ENCODE results near the gene FSCB.
"Not testable (repeated sequence)": the region's sequence is repeated elsewhere in the genome, so short reads cannot be mapped to it uniquely, and the experiment has no call there.

The FSCB gene, protein sequence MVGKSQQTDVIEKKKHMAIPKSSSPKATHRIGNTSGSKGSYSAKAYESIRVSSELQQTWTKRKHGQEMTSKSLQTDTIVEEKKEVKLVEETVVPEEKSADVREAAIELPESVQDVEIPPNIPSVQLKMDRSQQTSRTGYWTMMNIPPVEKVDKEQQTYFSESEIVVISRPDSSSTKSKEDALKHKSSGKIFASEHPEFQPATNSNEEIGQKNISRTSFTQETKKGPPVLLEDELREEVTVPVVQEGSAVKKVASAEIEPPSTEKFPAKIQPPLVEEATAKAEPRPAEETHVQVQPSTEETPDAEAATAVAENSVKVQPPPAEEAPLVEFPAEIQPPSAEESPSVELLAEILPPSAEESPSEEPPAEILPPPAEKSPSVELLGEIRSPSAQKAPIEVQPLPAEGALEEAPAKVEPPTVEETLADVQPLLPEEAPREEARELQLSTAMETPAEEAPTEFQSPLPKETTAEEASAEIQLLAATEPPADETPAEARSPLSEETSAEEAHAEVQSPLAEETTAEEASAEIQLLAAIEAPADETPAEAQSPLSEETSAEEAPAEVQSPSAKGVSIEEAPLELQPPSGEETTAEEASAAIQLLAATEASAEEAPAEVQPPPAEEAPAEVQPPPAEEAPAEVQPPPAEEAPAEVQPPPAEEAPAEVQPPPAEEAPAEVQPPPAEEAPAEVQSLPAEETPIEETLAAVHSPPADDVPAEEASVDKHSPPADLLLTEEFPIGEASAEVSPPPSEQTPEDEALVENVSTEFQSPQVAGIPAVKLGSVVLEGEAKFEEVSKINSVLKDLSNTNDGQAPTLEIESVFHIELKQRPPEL

DNA sequence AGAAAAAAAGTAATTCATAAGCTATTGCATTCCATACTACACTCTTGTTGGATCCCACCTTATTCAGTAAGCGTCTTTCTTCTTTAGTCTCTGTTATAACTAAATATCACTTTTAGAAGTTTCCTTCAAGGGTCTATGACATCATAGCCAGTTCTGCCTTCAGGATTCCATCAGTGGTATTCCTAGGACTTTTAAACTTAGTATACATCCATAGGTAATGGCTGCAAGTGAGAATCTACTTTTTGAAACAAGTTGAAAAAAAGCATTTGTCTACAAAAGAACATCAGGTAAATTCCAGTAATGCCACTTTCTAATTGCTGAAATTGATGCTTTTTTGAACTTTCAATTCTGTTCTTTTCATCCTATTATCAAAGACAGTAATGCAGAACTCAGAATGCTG lies at the start of gene FSCB:
Gene FSCB, minus strand, starts transcription at position 101 of the 400 bp plus-strand sequence. CDS start 296 bp downstream, outside the sequence.
- no peak for DNase-seq (ENCODE audit: low read depth)

DNA sequence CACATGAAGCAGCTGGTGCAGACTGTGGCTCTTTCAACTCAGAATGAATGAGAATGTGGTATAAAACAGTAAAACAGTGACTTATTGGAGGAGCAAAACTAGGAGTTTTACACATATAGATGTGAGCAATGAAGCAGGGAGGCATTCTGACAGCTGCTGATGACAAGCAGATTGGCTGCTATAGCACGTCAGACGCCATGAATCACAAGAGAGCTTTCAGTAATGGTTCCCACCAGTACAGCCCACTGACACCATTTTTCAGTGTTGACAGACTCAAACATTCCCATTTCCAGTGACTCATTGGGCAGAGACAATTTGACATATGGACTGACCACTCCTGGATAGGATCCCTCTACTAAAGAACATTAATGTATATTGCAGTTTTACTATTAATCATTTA lies 24.6 kb upstream of the FSCB start:
- DNase-seq (ENCODE audit: low read depth), result no peak

DNA sequence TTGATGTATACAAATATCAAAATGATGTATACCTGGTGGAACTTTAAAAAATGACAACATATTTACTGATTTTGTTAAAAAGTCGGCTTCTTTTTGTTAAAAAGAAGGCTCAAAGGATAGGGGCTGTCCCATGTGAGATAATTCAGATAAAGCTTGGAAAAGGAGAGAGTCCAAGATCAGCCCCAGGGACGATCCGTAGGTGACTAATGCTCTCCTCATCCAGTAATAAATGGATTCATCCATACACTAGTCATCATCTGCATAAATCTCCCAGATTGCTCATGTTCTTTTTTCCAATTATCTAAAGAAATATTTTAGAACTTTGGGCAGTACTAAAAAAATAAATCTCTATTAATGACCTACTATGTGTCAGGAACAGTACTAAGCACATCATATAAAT lies 23.4 kb upstream of the FSCB start:
- DNase-seq (ENCODE audit: low read depth), result no peak

DNA sequence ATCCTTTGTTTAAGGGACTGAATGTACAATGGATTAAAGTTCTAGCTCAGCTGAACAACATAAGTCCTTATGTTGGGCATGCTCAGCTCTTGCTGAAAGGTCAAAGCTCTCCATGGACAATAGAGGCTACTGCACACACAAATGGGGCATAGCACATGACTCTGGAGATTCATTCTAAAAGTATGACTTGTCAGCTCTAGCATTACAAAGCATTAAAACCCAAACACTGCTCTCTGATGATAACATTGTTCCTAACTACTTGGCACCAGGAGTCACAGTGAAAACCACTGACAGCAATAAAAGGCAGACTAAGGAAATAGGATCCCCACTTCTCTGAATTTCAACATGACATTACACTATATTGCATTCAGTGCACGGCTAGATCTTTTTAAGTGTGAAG lies 21.9 kb upstream of the FSCB start:
- DNase-seq (ENCODE audit: low read depth), result no peak

DNA sequence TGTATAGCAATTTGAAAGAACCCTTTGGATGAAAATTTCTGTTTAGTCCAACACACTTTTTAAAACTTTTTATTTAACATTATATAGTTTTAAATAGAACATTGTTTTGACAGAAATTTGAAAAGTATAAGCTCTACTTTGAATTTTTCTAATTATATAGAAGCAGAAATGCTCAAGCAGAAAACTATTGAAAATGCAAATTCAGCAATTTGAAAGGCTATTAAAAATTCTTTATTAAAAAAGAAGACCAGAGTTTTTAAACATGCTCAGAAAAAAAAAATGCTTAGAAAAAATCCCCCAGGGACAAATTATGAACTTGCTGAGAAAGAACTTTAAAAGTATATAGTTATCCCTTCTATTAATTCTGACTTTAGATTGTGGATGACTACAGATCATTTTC lies 21.1 kb upstream of the FSCB start:
- DNase-seq (ENCODE audit: low read depth), result no peak

DNA sequence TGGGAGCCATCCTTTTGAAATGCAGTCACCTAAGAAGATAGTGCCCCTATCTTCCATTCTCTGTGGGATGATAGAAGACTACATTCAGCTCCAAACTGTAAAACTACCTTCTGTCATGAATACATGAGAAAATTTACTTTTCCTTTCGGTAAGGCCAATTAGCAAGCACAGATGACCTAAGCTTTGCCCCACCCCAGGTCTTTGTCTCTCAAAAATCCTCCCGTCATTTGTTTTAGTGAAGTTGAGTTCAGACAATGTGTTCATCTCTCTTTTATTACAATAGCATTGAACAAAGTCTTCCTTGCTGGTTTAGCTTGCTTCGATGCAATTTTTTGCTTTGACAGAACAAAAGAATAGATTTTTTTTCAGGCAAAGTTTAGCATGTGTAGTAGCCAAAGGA lies 18.2 kb upstream of the FSCB start:
- no peak for DNase-seq (ENCODE audit: low read depth)

DNA sequence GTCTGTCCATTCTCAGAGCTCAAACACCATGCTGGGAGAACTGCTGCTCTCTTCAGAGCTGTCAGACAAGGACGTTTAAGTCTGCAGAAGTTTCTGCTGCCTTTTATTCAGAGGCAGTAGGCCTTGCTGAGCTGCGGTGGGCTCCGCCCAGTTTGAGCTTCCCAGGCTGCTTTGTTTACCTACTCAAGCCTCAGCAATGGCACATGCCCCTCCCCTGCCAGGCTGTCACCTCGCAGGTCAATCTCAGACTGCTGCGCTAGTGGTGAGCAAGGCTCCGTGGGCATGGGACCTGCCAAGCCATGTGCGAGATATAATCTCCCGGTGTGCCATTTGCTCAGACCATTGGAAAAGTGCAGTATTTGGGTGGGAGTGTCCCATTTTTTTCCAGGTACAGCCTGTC lies 8.6 kb upstream of the FSCB start:
- not testable (repeated sequence) for DNase-seq (ENCODE audit: low read depth)

DNA sequence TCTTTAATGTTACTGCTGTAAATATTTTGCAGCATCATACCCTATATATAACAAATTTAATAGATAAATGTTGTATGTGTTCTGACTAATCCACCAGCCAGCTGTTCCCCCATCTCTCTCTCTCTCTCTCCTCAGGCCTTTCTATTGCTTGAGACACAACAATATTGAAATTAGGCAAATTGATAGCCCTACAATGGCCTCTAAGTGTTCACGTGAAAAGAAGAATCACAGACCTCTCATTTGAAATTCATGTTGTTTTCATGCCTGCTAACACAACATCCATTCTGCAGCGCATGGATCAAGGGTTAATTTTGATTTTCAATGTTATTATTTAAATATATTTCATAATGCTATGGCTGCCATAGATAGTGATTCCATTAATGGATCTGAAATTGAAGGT lies 1.8 kb upstream of the FSCB start:
- DNase-seq (ENCODE audit: low read depth), result no peak

DNA sequence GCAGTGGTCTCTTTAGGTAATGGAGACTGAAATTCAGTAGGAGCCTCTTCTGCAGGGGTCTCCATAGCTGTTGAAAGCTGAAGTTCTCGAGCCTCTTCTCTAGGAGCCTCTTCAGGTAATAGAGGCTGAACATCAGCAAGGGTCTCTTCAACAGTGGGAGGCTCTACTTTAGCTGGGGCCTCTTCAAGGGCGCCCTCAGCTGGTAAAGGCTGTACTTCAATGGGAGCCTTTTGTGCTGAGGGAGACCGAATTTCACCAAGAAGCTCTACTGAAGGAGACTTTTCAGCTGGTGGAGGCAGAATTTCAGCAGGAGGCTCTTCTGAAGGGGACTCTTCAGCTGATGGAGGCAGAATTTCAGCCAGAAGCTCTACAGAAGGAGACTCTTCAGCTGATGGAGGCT lies 1.5 kb downstream of the FSCB start:
- no peak for DNase-seq (ENCODE audit: low read depth)

DNA sequence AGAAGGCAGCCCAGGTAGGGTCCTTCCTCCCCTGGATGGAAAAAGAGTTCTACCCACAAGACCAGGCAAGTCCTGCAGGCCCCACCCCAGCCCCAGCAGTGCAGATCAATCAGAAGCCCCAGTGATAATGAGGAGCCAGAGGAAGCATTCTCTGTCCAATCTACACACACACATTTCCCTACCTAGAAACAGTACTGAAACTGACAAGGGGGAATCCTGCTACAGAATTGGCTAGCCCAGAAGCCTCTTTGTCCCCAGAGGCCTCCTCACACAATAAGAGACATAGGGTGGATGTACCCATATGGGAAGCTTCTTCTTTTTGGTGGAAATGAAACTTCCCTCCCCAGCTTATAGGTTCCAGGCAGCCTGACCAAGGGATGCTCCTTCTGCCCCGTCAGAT lies 9.9 kb downstream of the FSCB start:
- DNase-seq (ENCODE audit: low read depth), result no peak

DNA sequence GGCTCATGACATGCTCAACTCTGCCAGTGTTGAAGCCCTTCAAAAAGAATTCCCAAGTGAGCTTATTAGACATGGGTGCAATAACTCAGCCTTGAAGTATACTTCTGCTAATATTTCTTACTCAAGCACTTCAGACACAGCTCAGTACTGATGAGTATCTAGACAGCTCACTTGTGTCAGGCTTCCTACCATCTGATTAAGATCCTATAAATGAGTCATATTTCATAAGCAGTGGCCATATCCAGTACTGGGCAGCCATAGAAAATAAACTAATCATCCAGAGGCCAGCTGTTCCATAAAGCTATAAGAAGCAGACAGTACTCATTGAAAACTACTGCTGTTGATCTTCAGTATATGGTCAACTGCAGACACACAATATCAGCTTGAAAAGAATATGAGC lies 12.9 kb downstream of the FSCB start:
- no peak for DNase-seq (ENCODE audit: low read depth)

DNA sequence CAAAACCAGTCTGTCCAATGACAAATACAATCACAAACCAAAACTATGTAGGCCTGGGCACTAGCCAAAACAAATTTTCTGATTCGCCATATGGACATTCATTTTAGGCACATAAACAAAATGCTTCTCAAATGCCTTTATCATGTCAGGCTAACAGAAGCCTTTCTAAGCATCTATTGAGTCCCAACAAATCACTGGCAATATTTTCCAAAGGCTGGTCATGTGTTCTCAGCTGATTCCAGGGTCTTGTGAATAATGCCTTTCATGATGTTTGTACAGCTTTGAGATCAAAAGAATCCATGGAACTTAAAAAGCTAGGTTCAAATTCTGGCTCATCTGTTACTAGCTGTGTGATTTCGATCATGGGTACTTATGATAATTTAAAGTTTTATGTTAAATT lies 16.1 kb downstream of the FSCB start:
- no peak for DNase-seq (ENCODE audit: low read depth)

DNA sequence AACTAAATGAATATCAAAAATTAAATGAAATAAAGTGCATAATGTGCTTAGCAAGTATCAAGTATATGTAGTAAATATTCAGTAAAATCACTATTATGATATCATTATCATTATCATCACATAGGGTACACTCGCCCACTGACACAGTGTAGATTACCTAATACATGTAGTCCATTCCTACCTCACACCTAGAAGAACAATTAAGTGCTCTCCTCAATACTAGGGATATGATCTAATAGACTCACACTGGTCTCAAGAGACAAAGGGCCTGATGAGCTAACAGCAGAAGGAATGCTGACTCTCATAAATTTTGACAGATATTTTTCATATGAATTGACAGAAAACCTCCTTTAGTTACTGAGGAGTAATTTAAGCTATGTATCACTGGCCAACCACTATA lies 29.1 kb downstream of the FSCB start:
- no peak for DNase-seq (ENCODE audit: low read depth)

DNA sequence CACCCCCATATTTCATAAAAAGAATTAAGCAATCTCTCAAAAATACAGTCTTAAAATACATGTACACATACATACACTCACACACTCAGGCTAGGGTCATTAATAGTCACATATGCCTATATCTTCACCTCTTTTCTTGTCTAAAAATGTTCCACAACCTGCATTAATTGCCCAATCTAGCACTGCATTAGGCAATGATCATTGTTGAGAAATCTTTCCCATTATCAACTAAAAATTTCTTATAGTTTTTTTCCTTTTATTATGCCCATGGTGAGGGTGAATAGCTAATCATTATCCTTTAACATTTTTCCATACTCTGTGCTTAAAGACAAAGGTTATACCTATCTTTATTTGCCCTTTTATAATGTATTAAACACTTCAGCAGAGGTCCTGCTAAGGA lies 38.3 kb downstream of the FSCB start:
- DNase-seq (ENCODE audit: low read depth), result no peak

DNA sequence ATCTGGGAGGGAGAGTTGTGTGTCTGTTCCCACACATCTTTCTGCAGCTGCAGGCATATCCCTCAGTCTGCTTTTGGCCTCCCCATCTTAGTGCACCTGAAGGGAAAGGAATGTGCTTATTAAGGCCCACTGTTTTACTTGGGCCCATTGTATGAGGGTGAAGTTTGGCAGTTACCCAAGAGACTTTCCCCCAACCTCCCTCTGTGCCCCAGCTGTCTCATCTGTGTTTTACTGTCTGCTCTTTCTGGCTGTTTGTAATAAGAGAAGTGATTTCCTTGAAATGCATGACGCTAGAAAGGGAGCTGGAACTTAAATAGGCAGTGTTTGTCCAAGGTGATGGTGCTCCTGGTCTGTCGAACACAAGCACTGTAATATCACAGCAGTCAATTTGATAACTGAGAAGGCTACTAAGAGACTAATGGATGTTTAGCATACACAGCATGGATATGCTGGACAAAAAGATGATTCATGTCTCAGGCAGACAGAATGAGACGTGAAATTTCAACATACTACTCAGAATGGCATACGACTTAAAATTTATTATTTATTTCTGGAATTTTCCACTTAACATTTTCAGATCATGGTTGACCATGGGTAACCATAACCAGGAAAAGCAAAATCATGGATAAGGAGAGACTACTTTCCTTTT lies 43.6 kb downstream of the FSCB start:
- no peak for DNase-seq (ENCODE audit: low read depth)

DNA sequence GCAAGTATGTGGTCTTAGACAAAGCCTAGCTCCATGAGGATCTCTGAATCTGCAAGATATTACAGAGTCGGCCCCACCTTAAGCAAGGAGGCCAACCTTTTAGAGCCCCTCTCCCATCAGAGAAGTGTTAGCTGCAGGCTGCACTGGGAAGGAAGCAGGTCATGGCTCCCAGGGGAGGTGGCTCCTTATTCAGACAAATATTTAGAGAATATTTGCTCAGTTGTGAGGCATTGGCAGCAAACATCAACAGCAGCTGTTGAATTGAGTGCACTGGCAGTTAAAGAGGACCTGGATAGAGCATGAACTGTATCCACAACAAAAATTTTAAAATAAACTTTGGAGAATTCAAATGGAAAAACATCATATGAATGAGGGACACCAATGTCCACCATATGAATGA lies 44.7 kb downstream of the FSCB start:
- no peak for DNase-seq (ENCODE audit: low read depth)

DNA sequence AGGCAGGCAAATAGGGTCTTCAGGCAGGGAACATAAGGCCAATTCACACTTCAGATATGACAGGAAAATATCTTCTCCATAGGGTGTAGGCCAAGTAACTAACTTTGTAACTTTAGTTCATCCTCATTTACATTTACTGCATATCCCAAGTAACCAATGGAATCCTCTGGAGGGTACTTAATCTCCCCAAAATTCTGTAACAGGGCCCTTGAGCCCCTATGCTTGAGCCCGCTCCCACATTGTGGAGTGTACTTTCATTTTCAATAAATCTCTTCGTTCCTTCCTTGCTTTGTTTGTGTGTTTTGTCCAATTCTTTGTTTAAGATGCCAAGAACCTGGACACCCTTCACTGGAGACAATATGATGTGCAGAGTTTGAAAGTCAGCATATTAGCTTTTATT lies 45.3 kb downstream of the FSCB start:
- no peak for DNase-seq (ENCODE audit: low read depth)
